ENCODE data around the gene RNF220.

GRCh38 chr1:44660176-44660575, 255.1 kb downstream of the RNF220 start:
- TF ChIP-seq, protein P1, sequence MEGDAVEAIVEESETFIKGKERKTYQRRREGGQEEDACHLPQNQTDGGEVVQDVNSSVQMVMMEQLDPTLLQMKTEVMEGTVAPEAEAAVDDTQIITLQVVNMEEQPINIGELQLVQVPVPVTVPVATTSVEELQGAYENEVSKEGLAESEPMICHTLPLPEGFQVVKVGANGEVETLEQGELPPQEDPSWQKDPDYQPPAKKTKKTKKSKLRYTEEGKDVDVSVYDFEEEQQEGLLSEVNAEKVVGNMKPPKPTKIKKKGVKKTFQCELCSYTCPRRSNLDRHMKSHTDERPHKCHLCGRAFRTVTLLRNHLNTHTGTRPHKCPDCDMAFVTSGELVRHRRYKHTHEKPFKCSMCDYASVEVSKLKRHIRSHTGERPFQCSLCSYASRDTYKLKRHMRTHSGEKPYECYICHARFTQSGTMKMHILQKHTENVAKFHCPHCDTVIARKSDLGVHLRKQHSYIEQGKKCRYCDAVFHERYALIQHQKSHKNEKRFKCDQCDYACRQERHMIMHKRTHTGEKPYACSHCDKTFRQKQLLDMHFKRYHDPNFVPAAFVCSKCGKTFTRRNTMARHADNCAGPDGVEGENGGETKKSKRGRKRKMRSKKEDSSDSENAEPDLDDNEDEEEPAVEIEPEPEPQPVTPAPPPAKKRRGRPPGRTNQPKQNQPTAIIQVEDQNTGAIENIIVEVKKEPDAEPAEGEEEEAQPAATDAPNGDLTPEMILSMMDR (IDR thresholded peaks at IDR 0.05): no peak
- no peak for TF ChIP-seq YY1 (IDR thresholded peaks at IDR 0.05; ENCODE audit: low read depth)
- no peak for TF ChIP-seq JUND (IDR thresholded peaks at IDR 0.05)
- TF ChIP-seq EZH2phosphoT487 (IDR thresholded peaks at IDR 0.05; ENCODE audit: borderline replicate concordance, low read depth): no peak
- TF ChIP-seq, protein P2, sequence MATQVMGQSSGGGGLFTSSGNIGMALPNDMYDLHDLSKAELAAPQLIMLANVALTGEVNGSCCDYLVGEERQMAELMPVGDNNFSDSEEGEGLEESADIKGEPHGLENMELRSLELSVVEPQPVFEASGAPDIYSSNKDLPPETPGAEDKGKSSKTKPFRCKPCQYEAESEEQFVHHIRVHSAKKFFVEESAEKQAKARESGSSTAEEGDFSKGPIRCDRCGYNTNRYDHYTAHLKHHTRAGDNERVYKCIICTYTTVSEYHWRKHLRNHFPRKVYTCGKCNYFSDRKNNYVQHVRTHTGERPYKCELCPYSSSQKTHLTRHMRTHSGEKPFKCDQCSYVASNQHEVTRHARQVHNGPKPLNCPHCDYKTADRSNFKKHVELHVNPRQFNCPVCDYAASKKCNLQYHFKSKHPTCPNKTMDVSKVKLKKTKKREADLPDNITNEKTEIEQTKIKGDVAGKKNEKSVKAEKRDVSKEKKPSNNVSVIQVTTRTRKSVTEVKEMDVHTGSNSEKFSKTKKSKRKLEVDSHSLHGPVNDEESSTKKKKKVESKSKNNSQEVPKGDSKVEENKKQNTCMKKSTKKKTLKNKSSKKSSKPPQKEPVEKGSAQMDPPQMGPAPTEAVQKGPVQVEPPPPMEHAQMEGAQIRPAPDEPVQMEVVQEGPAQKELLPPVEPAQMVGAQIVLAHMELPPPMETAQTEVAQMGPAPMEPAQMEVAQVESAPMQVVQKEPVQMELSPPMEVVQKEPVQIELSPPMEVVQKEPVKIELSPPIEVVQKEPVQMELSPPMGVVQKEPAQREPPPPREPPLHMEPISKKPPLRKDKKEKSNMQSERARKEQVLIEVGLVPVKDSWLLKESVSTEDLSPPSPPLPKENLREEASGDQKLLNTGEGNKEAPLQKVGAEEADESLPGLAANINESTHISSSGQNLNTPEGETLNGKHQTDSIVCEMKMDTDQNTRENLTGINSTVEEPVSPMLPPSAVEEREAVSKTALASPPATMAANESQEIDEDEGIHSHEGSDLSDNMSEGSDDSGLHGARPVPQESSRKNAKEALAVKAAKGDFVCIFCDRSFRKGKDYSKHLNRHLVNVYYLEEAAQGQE (IDR thresholded peaks at IDR 0.05; ENCODE audit: low read depth, low read length): no peak
- TF ChIP-seq POLR2AphosphoS5 (IDR thresholded peaks at IDR 0.05; ENCODE audit: low read depth, low read length): no peak
- TF ChIP-seq FOXM1 (IDR thresholded peaks at IDR 0.05; ENCODE audit: low read depth): no peak

Data from SK-N-SH (cell line).